HG02623 (cell line): ENCODE measurements around the gene PCDHGA1.
"Not testable (repeated sequence)": the region's sequence is repeated elsewhere in the genome, so short reads cannot be mapped to it uniquely, and the experiment has no call there.

ENCODE experiments used
- ATAC-seq: cut with Tn5 transposase; IDR thresholded peaks from one replicate; pipeline ENCODE4 v1.9.1; 2021; ENCODE audit warnings: moderate library complexity; ENCODE audit not compliant: unreplicated experiment

PCDHGA1 gene

GRCh38 chr5:141382469-141383294 is 52.4 kb downstream of the PCDHGA1 start, which contains the start of gene PCDHGA7:
Gene PCDHGA7, plus strand, starts transcription at chr5:141382742. Its CDS starts 158 bp downstream, at chr5:141382900.
- no peak for ATAC-seq

- ATAC-seq, result no peak
These were observed 53.0 kb downstream of the PCDHGA1 start for GRCh38 chr5:141383345-141383744.

GRCh38 chr5:141384471-141385267 is 54.4 kb downstream of the PCDHGA1 start:
- no peak for ATAC-seq

- not testable (repeated sequence) for ATAC-seq
These were observed 57.4 kb downstream of the PCDHGA1 start, which contains the start of gene PCDHGB4 for GRCh38 chr5:141387557-141388311. Gene PCDHGB4, plus strand, starts transcription at chr5:141387698. Its CDS starts 187 bp downstream, at chr5:141387885.

GRCh38 chr5:141388661-141389060 is 58.3 kb downstream of the PCDHGA1 start:
- ATAC-seq, result no peak

GRCh38 chr5:141389153-141390042 is 59.1 kb downstream of the PCDHGA1 start:
- ATAC-seq, result no peak

- ATAC-seq, result no peak
These were observed 62.3 kb downstream of the PCDHGA1 start, which contains the start of gene PCDHGA8 for GRCh38 chr5:141392429-141393198. Gene PCDHGA8, plus strand, starts transcription at chr5:141392633. Its CDS starts 181 bp downstream, at chr5:141392814.

GRCh38 chr5:141393267-141393666 is 63.0 kb downstream of the PCDHGA1 start:
- ATAC-seq, result no peak

GRCh38 chr5:141394401-141395187 is 64.3 kb downstream of the PCDHGA1 start:
- ATAC-seq, result not testable (repeated sequence)

GRCh38 chr5:141397756-141398551 is 67.6 kb downstream of the PCDHGA1 start, which contains the start of gene PCDHGB5:
Gene PCDHGB5, plus strand, starts transcription at chr5:141397947. Its CDS starts 181 bp downstream, at chr5:141398128.
- peak; percentile 72 for ATAC-seq

- ATAC-seq, result no peak
These were observed 68.3 kb downstream of the PCDHGA1 start for GRCh38 chr5:141398608-141399007.

GRCh38 chr5:141399555-141400258 is 69.4 kb downstream of the PCDHGA1 start:
- ATAC-seq, result no peak

GRCh38 chr5:141402553-141403243 is 72.4 kb downstream of the PCDHGA1 start, which contains the start of gene PCDHGA9:
Gene PCDHGA9, plus strand, starts transcription at chr5:141402778. Its CDS starts 175 bp downstream, at chr5:141402953.
- no peak for ATAC-seq

GRCh38 chr5:141403387-141403786 is 73.1 kb downstream of the PCDHGA1 start:
- no peak for ATAC-seq

- ATAC-seq, result not testable (repeated sequence)
These were observed 77.6 kb downstream of the PCDHGA1 start, which contains the start of gene PCDHGB6 for GRCh38 chr5:141407790-141408505. Gene PCDHGB6, plus strand, starts transcription at chr5:141408021. Its CDS starts 182 bp downstream, at chr5:141408203.
